ENCODE measurements around the gene SUN2.
A peak's percentile ranks its signal among the peaks of the same experiment; 100 is the strongest.

SUN2 gene

DNA sequence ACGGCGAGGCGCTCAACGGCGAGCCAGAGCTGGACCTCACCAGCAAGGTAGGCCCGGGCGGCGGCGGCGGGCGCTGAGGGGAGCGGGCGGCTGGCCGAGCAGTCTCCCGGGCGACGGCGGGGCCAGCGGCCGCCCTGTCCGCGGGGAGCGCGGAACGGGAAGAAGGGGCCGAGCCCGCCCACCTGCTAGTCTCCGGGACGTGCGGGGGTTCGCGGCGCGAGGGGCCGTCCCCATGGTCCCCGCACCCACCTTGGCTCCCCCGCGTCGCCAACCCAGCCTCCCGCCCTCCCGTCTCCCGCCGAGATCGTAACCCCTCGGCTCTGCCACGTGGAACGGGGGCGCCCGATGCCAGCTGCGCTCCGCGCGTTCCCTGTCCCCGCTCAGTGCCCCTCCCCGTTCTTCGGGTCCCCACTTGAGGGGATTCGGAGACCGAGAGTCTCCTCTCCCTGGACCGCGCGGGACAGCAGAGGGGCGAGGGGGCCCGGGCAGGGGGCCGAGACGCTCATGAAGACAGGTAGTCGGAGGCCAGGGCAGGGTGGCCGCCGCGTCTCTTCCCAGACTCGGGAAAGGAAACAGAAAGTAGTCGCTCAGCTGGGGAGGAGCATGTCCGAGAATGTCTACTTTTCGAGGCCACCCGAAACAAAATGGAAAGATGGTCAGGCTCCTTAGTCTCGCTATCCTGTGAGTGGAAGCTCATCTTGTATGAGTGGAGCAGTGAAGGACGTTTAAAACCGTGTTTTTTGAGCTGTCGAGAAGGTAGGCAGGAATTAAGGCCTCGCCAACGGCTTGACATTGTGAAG lies 49.5 kb downstream of the SUN2 start:
- no peak for DNase-seq (ENCODE audit: low read depth, low spot score)
- CTCF ChIA-PET = interaction anchor here (0.9 to 3.6 kb wide), 7 partner anchors 10 to 654 kb away, joined by 3 to 14 read pairs (median 6); partner anchors contain the start of gene TOMM22
- peak overlapping the region; percentile 88 for H3K4me3 ChIP-seq (ENCODE audit: low read depth, low read length)
- TF ChIP-seq CTCF (IDR thresholded peaks at IDR 0.05; ENCODE audit: insufficient read depth, low read length, missing control alignments) = no peak
- POLR2A ChIA-PET = interaction anchor here (0.5 to 2.2 kb wide), 5 partner anchors 9 to 97 kb away, joined by 3 to 5 read pairs (median 4); partner anchors contain the start of gene TOMM22

GRCh38 chr22:38705235-38706100 lies 50.3 kb downstream of the SUN2 start, which contains the start of gene GTPBP1:
GTPBP1 (plus strand) TSS chr22:38705944; CDS start chr22:38705956, 12 bp downstream.
- CTCF ChIA-PET = interaction anchor here (1.1 to 3.2 kb wide), 3 partner anchors 12 to 24 kb away, joined by 3 to 14 read pairs (median 7); partner anchors contain the start of gene TOMM22
- peak within 1 kb of the TSS; percentile 88 for H3K4me3 ChIP-seq (ENCODE audit: low read depth, low read length)
- no peak for TF ChIP-seq CTCF (IDR thresholded peaks at IDR 0.05; ENCODE audit: insufficient read depth, low read length, missing control alignments)
- POLR2A ChIA-PET = interaction anchor here (0.6 to 2.2 kb wide), 4 partner anchors 9 to 248 kb away, joined by 3 to 5 read pairs (median 4); partner anchors contain the start of gene TOMM22
- DNase-seq (ENCODE audit: low read depth, low spot score) = peak; percentile 100

GRCh38 chr22:38704654-38705234 lies 51.1 kb downstream of the SUN2 start:
- CTCF ChIA-PET = interaction anchor here (0.6 to 1.6 kb wide), 3 partner anchors 11 to 20 kb away, joined by 3 to 4 read pairs (median 3); no protein-coding TSS in a partner anchor
- peak overlapping the region; percentile 55 for H3K4me3 ChIP-seq (ENCODE audit: low read depth, low read length)
- no peak for TF ChIP-seq CTCF (IDR thresholded peaks at IDR 0.05; ENCODE audit: insufficient read depth, low read length, missing control alignments)
- no peak for DNase-seq (ENCODE audit: low read depth, low spot score)
- POLR2A ChIA-PET = interaction anchor here (2.2 kb wide), 1 partner anchor 23 kb away, joined by 5 read pairs; the partner anchor contains the start of gene TOMM22

- CTCF ChIA-PET = interaction anchor here (4.3 kb wide), 1 partner anchor 18 kb away, joined by 45 read pairs; the partner anchor contains the start of gene TOMM22
- H3K4me3 ChIP-seq (ENCODE audit: low read depth, low read length) = peak within 1 kb of the TSS; percentile 80
- peak; percentile 56 for DNase-seq (ENCODE audit: low read depth, low spot score)
- TF ChIP-seq CTCF (IDR thresholded peaks at IDR 0.05; ENCODE audit: insufficient read depth, low read length, missing control alignments) = no peak
- POLR2A ChIA-PET = interaction anchor here (1.9 kb wide), 1 partner anchor 19 kb away, joined by 9 read pairs; the partner anchor contains the start of gene TOMM22
These were observed 54.8 kb downstream of the SUN2 start, which contains the start of gene JOSD1 for GRCh38 chr22:38700789-38701628. JOSD1 (minus strand) TSS chr22:38700943; CDS start chr22:38699987, 956 bp downstream.

DNA sequence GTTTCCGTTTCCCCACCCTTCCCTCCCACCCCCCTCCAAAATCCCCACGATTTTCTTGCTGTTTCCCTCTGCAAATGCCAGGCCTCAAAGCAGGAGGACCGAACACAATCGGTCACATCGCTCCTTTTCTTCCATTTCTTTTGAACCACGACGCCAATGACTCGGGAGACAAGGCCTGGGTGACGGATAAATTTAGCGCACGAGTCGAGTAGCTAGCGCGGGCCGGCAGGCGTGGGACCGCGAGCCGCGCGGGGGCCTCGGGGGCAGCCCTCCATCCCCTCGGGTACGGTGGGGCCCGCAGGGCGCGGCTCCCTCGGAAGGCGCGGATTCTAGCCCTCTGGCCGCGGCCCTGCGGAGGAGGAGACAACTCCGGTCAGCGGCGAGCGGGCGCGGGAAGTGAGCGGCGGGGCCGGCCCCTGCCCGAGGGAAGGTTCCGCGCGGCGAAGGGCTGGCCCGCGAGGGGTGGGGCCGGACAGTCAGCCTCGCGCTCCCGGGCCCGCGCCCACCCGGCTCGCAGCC lies 55.5 kb downstream of the SUN2 start:
- POLR2A ChIA-PET = interaction anchor here (1.9 kb wide), 1 partner anchor 18 kb away, joined by 9 read pairs; the partner anchor contains the start of gene TOMM22
- CTCF ChIA-PET = interaction anchor here (4.3 kb wide), 1 partner anchor 18 kb away, joined by 45 read pairs; the partner anchor contains the start of gene TOMM22
- peak overlapping the region; percentile 80 for H3K4me3 ChIP-seq (ENCODE audit: low read depth, low read length)
- TF ChIP-seq CTCF (IDR thresholded peaks at IDR 0.05; ENCODE audit: insufficient read depth, low read length, missing control alignments) = no peak
- no peak for DNase-seq (ENCODE audit: low read depth, low spot score)

Data from AG04449 (cell line).